ENCODE measurements around the gene WDR88. TPM values are rescaled to one million over a fixed set of nuclear protein-coding genes. Genes with fewer than 3 reads are reported as not detected.

The WDR88 gene
- total and polyA plus RNA-seq, 10 of the 15 experiments (the other 5 are each of a cell fraction or from before 2014, with no cell fraction given): 0.19 to 0.34 TPM; not detected in 8

DNA sequence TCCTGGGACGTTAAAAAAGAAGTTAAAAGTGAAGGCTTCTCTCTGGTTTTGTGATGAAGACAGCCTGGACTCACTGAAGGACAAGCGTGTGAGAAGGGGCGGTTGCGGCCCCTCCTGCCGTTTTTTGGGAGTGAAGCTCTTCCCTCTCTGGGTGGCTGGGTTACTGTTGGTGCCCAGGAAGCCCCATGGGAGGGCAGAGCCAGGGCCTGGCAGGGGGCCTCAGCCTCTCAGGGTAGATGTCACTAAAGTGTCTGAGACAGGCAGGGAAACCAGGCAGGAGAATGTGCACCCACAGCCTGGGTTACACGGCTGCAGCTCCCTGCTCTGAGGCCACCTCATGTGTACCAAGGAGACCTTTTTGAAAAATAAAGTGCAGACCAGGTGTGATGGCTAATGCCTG, 1.5 kb upstream of the WDR88 start:
- Histone ChIP-seq H3K4me3 (no peak overlapping the region), H3K27ac (ENCODE audit: control insufficient read depth, insufficient read depth) (no peak overlapping the region), H4K20me1 (ENCODE audit: control insufficient read depth, insufficient read depth) (no peaks in the 10 kb centered on the region), H3K79me2 (ENCODE audit: control insufficient read depth, insufficient read depth, low read length) (no peaks in the 10 kb centered on the region), H3K4me2 (ENCODE audit: control insufficient read depth, insufficient read depth) (no peak overlapping the region), H2AFZ (ENCODE audit: control insufficient read depth, low read depth, low read length) (no peak overlapping the region), H3K27me3 (replicated peaks in 1 of 2; ENCODE audit: control insufficient read depth in 2 of 2, insufficient read depth in 2 of 2, low read length in 1 of 2) (no peaks in the 10 kb centered on the region), H3K9ac (ENCODE audit: control insufficient read depth, insufficient read depth, low read length) (no peak overlapping the region), H3K4me1 (ENCODE audit: control insufficient read depth, insufficient read depth, low read length) (no peaks in the 10 kb centered on the region), H3K36me3 (ENCODE audit: control insufficient read depth in 2 of 2, insufficient read depth in 2 of 2, low read length in 1 of 2) (peaks cover 0 to 3% of the 10 kb centered on the region in 2 experiments; a peak in 1 of 4 replicates), H3K9me3 (replicated peaks; ENCODE audit: control insufficient read depth, insufficient read depth, low read length) (no peaks in the 10 kb centered on the region)
- in situ Hi-C loops (cut with MboI) (no loop called here), intact Hi-C loops (cut with micrococcal nuclease; ENCODE audit: unreplicated experiment) (no loop called here)
- ATAC-seq (no peak), FAIRE-seq (no peak), DNase-seq (ENCODE audit: low read depth, low spot score) (no peak)
- ChIA-PET CTCF (interaction anchor here (1.1 kb wide), 1 partner anchor 53 kb away, joined by 3 read pairs; no protein-coding TSS in a partner anchor), SMC1A (ENCODE audit: uncharacterized antibody, unreplicated experiment) (no interaction called here), RAD21 (ENCODE audit: unreplicated experiment) (interaction anchor here (2.0 kb wide), 1 partner anchor 54 kb away, joined by 4 read pairs; no protein-coding TSS in a partner anchor), POLR2A (no interaction called here)
- 94% methylated on average over 6 of the region's 6 CpGs for WGBS (ENCODE audit: insufficient coverage, insufficient replicate concordance, low lambda C conversion rate, missing lambda C conversion rate)
- TF ChIP-seq MXI1 (IDR thresholded peaks at IDR 0.05; ENCODE audit: low read depth, low read length): no peak
- no peak for TF ChIP-seq PML (IDR thresholded peaks at IDR 0.05; ENCODE audit: low read length)
- TF ChIP-seq NFYB (IDR thresholded peaks at IDR 0.05; ENCODE audit: insufficient read depth, low read depth, low read length): no peak
- TF ChIP-seq IKZF2 (IDR thresholded peaks at IDR 0.05): no peak
- TF ChIP-seq FOXM1 (IDR thresholded peaks at IDR 0.05; ENCODE audit: low read depth, low read length): no peak
- TF ChIP-seq, protein P1, sequence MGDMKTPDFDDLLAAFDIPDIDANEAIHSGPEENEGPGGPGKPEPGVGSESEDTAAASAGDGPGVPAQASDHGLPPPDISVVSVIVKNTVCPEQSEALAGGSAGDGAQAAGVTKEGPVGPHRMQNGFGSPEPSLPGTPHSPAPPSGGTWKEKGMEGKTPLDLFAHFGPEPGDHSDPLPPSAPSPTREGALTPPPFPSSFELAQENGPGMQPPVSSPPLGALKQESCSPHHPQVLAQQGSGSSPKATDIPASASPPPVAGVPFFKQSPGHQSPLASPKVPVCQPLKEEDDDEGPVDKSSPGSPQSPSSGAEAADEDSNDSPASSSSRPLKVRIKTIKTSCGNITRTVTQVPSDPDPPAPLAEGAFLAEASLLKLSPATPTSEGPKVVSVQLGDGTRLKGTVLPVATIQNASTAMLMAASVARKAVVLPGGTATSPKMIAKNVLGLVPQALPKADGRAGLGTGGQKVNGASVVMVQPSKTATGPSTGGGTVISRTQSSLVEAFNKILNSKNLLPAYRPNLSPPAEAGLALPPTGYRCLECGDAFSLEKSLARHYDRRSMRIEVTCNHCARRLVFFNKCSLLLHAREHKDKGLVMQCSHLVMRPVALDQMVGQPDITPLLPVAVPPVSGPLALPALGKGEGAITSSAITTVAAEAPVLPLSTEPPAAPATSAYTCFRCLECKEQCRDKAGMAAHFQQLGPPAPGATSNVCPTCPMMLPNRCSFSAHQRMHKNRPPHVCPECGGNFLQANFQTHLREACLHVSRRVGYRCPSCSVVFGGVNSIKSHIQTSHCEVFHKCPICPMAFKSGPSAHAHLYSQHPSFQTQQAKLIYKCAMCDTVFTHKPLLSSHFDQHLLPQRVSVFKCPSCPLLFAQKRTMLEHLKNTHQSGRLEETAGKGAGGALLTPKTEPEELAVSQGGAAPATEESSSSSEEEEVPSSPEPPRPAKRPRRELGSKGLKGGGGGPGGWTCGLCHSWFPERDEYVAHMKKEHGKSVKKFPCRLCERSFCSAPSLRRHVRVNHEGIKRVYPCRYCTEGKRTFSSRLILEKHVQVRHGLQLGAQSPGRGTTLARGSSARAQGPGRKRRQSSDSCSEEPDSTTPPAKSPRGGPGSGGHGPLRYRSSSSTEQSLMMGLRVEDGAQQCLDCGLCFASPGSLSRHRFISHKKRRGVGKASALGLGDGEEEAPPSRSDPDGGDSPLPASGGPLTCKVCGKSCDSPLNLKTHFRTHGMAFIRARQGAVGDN (IDR thresholded peaks at IDR 0.05): no peak
- no peak for TF ChIP-seq SMAD5 (IDR thresholded peaks at IDR 0.05; ENCODE audit: low read depth)
- TF ChIP-seq ZNF384 (IDR thresholded peaks at IDR 0.05; ENCODE audit: borderline replicate concordance, low read depth, low read length): no peak
- TF ChIP-seq RELA (IDR thresholded peaks at IDR 0.05; ENCODE audit: borderline replicate concordance, partially characterized antibody): no peak
- TF ChIP-seq, protein P2, sequence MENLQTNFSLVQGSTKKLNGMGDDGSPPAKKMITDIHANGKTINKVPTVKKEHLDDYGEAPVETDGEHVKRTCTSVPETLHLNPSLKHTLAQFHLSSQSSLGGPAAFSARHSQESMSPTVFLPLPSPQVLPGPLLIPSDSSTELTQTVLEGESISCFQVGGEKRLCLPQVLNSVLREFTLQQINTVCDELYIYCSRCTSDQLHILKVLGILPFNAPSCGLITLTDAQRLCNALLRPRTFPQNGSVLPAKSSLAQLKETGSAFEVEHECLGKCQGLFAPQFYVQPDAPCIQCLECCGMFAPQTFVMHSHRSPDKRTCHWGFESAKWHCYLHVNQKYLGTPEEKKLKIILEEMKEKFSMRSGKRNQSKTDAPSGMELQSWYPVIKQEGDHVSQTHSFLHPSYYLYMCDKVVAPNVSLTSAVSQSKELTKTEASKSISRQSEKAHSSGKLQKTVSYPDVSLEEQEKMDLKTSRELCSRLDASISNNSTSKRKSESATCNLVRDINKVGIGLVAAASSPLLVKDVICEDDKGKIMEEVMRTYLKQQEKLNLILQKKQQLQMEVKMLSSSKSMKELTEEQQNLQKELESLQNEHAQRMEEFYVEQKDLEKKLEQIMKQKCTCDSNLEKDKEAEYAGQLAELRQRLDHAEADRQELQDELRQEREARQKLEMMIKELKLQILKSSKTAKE (IDR thresholded peaks at IDR 0.05; ENCODE audit: low read depth, poor library complexity, severe bottlenecking): no peak
- TF ChIP-seq CBX3 (IDR thresholded peaks at IDR 0.05; ENCODE audit: borderline replicate concordance, low read depth): no peak
- BruUV-seq (replicated peaks): no TSS peak

Data from GM12878 (cell line).